Parathyroid adenoma (tissue), 2 donors: ENCODE measurements around the gene TNFSF4.

ENCODE experiments used
- H2AFZ ChIP-seq: fragments of 300-600 bp; sonication (generic); one replicate; pipeline ENCODE4 v1.7.0; 2017; ENCODE audit warnings: antibody characterized with exemption, mild to moderate bottlenecking
- H3K27ac ChIP-seq: fragments of 300-600 bp; sonication (generic); one replicate; pipeline ENCODE4 v1.7.0; 2017
- H3K27me3 ChIP-seq: fragments of 300-600 bp; sonication (generic); one replicate; pipeline ENCODE4 v1.7.0; 2017; ENCODE audit warnings: low read length; ENCODE audit not compliant: control insufficient read depth, insufficient read depth
- H3K36me3 ChIP-seq: fragments of 300-600 bp; sonication (generic); one replicate; pipeline ENCODE4 v1.7.0; 2017; ENCODE audit warnings: low read length; ENCODE audit not compliant: control insufficient read depth, insufficient read depth
- H3K4me1 ChIP-seq: fragments of 300-600 bp; sonication (generic); one replicate; pipeline ENCODE4 v1.7.0; 2017; ENCODE audit warnings: control low read depth
- H3K4me2 ChIP-seq: fragments of 300-600 bp; sonication (generic); one replicate; pipeline ENCODE4 v1.7.0; 2017; ENCODE audit warnings: low read length
- H3K4me3 ChIP-seq: fragments of 300-600 bp; sonication (generic); one replicate; pipeline ENCODE4 v1.7.0; 2017; ENCODE audit warnings: low read depth, low read length
- H3K79me2 ChIP-seq: fragments of 300-600 bp; sonication (generic); one replicate; pipeline ENCODE4 v1.7.0; 2017; ENCODE audit warnings: control low read depth
- H3K9ac ChIP-seq: fragments of 300-600 bp; sonication (generic); one replicate; pipeline ENCODE4 v1.7.0; 2017; ENCODE audit warnings: mild to moderate bottlenecking
- H3K9me3 ChIP-seq: fragments of 300-600 bp; sonication (generic); one replicate; pipeline ENCODE4 v1.7.0; 2017; ENCODE audit warnings: low read length; ENCODE audit not compliant: control insufficient read depth
- TF ChIP-seq, protein P1 (sequence below): fragments of 300-600 bp; sonication (generic); IDR thresholded peaks from one replicate; pipeline ENCODE4 v1.7.0; 2017; ENCODE audit warnings: antibody characterized with exemption, mild to moderate bottlenecking
- donor health status: primary hyperparathyroidism.

The TNFSF4 gene, protein sequence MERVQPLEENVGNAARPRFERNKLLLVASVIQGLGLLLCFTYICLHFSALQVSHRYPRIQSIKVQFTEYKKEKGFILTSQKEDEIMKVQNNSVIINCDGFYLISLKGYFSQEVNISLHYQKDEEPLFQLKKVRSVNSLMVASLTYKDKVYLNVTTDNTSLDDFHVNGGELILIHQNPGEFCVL

DNA sequence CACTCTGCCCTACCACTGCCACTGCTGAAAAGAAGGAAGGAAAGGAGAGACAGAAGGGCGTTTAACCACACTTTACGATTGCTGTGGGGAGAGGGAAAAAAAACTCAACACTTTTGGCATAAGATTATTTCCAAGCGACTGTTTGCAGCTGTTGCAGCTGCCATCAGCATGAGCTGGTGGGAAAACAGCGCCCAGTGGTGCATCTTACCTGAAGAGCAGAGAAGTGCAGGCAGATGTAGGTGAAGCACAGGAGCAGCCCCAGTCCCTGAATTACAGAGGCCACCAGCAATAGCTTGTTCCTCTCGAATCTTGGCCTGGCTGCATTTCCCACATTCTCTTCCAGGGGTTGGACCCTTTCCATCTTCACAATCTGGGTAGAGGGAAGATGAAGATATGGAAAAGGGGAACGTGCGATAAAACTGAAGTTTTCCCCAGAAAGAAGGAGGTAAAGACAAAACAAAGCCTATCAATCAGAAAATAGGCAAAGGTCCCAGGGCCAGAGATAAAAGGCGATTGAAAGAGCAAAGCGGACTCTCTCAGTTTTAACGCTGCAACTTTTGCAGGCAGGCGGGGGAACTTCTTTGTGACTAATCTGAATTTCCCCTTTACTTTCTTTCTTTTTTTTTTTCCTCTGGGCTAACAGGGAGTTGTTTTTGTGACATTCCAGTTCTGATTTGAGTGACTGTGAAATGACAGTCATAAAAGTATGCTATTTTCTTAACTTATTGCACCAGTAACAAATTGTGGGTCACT lies at the start of gene TNFSF4:
Gene TNFSF4 (minus strand): TSS at position 516 of the 753 bp plus-strand sequence. CDS start 155 bp downstream, at position 361.
- no peak within 1 kb of the TSS for H3K9ac ChIP-seq
- H3K27me3 ChIP-seq: no peaks in the 10 kb centered on the region
- no peaks in the 10 kb centered on the region for H3K4me1 ChIP-seq
- no peaks in the 10 kb centered on the region for H3K9me3 ChIP-seq
- TF ChIP-seq, protein P1, sequence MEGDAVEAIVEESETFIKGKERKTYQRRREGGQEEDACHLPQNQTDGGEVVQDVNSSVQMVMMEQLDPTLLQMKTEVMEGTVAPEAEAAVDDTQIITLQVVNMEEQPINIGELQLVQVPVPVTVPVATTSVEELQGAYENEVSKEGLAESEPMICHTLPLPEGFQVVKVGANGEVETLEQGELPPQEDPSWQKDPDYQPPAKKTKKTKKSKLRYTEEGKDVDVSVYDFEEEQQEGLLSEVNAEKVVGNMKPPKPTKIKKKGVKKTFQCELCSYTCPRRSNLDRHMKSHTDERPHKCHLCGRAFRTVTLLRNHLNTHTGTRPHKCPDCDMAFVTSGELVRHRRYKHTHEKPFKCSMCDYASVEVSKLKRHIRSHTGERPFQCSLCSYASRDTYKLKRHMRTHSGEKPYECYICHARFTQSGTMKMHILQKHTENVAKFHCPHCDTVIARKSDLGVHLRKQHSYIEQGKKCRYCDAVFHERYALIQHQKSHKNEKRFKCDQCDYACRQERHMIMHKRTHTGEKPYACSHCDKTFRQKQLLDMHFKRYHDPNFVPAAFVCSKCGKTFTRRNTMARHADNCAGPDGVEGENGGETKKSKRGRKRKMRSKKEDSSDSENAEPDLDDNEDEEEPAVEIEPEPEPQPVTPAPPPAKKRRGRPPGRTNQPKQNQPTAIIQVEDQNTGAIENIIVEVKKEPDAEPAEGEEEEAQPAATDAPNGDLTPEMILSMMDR: no peak
- H3K4me3 ChIP-seq: no peak within 1 kb of the TSS
- no peaks in the 10 kb centered on the region for H3K79me2 ChIP-seq
- H3K36me3 ChIP-seq: no peaks in the 10 kb centered on the region
- no peak within 1 kb of the TSS for H3K27ac ChIP-seq
- no peak within 1 kb of the TSS for H3K4me2 ChIP-seq
- no peak within 1 kb of the TSS for H2AFZ ChIP-seq

DNA sequence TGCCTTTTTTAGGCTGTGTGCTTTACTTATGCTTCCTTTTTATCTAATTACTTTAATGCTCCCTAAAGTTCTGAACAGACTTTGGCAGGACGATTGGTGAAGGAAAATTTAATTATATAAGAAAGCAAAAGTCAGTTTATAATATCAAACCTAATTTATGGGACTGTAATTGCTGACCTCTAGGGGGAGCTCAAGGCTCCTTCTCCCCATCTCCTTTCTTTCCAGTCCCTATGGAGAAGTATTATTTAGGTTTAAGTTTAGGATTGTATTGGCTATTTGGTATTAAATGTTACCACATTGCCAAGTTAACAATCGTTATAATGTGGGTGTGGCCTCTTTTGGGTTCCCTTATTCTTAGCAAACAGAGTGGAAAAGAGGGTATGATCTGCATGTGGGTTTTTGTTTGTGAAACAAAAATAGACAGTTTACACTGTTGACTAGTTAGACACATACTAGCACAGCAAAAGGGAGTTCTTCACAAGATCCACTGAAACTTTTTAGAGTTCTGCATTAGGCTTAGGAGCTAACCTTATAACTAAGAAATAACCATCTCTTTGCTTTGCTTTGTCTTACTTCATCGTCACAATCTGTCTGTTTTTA lies 48.2 kb upstream of the TNFSF4 start:
- Histone ChIP-seq H3K36me3 (no peaks in the 10 kb centered on the region), H3K9ac (no peak overlapping the region), H3K27me3 (no peaks in the 10 kb centered on the region), H3K4me2 (no peak overlapping the region), H3K9me3 (no peaks in the 10 kb centered on the region), H3K4me1 (no peaks in the 10 kb centered on the region), H3K27ac (no peak overlapping the region), H3K4me3 (no peak overlapping the region), H3K79me2 (no peaks in the 10 kb centered on the region), H2AFZ (no peak overlapping the region)
- TF ChIP-seq, protein P1: peak; percentile 28

DNA sequence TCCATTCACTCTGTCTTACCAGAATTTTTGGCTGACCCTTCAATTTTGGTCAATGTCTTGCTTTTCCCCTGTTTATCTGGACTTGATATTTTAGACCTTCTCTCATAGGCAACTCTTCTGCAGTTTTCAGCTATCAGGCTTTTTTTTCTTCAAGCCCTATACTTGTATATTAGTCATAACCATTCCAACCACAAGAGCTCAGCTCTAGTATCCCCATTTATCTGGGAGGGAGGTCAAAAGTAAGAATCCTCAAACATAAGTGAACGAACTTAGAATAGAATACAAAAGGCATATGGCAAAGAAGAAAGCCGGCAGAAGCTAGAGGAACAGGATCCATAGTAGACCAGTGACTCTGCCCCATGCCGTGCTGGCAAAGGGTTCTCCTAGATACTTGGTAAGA lies 45.9 kb upstream of the TNFSF4 start:
- H3K4me2 ChIP-seq: no peak overlapping the region
- H3K27me3 ChIP-seq: no peaks in the 10 kb centered on the region
- no peaks in the 10 kb centered on the region for H3K79me2 ChIP-seq
- no peak overlapping the region for H2AFZ ChIP-seq
- H3K4me3 ChIP-seq: no peak overlapping the region
- no peaks in the 10 kb centered on the region for H3K9me3 ChIP-seq
- H3K27ac ChIP-seq: no peak overlapping the region
- TF ChIP-seq, protein P1: no peak
- H3K36me3 ChIP-seq: no peaks in the 10 kb centered on the region
- H3K9ac ChIP-seq: no peak overlapping the region
- H3K4me1 ChIP-seq: no peaks in the 10 kb centered on the region

DNA sequence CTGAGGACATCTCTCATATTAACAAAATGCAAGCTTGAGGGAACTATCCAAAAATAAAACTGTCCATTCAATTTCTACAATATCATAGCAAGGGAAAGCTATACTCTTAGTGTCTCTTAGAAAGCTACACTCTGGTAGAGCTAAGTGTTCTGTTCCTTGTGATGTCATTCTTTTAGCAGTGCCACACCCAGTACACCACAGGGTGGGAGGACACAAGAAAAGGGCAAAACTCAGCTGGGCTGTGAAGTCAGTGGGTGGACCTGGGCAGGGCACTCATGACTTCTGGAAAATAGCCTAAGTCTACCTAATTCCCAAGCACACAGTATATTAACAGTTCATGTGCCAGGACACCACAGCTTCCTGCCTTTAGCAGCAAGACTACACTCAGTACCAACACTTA lies 42.2 kb upstream of the TNFSF4 start:
- H3K27me3 ChIP-seq: no peaks in the 10 kb centered on the region
- H3K79me2 ChIP-seq: no peaks in the 10 kb centered on the region
- TF ChIP-seq, protein P1: no peak
- H3K4me1 ChIP-seq: no peaks in the 10 kb centered on the region
- no peak overlapping the region for H3K4me2 ChIP-seq
- no peak overlapping the region for H3K9ac ChIP-seq
- H3K9me3 ChIP-seq: no peaks in the 10 kb centered on the region
- no peak overlapping the region for H3K27ac ChIP-seq
- no peak overlapping the region for H2AFZ ChIP-seq
- H3K36me3 ChIP-seq: no peaks in the 10 kb centered on the region
- H3K4me3 ChIP-seq: no peak overlapping the region
